ENCODE data around the gene BRSK1.

- TF ChIP-seq CTCF (conservative IDR thresholded peaks at IDR 0.05; ENCODE audit: low read depth, low read length), result no peak
- TF ChIP-seq EZH2 (IDR thresholded peaks at IDR 0.05; ENCODE audit: low read length, unreplicated experiment), result no peak
- TF ChIP-seq EZH2phosphoT487 (IDR thresholded peaks at IDR 0.05; ENCODE audit: borderline replicate concordance, low read length), result no peak
These were observed 42.5 kb upstream of the BRSK1 start for GRCh38 chr19:55241143-55241934.

All from PC-3 (cell line).